ENCODE data around the gene ZNF587. TPM values are rescaled to one million over a fixed set of nuclear protein-coding genes. Genes with fewer than 3 reads are reported as not detected.

The ZNF587 gene
- total and polyA plus RNA-seq, 2 of the 13 experiments (the other 11 are each of a cell fraction or from before 2014, with no cell fraction given) = 8.7 to 17.5 TPM

GRCh38 chr19:57887195-57887941 is 37.7 kb downstream of the ZNF587 start:
- FAIRE-seq = no peak
- no TSS peak for BruUV-seq (replicated peaks)
- POLR2A ChIA-PET = no interaction called here
- 76% methylated on average over 6 of the region's 6 CpGs for WGBS (ENCODE audit: low lambda C conversion rate)
- Histone ChIP-seq H3K79me2 (ENCODE audit: insufficient read depth, low read length) (no peaks in the 10 kb centered on the region), H3K9me3 (ENCODE audit: low read length) (no peaks in the 10 kb centered on the region), H3K9ac (ENCODE audit: insufficient read depth, low read depth, low read length) (no peak overlapping the region), H3K4me2 (ENCODE audit: low read depth, low read length) (no peak overlapping the region), H3K4me1 (ENCODE audit: insufficient read depth, low read length) (no peaks in the 10 kb centered on the region), H3K4me3 (replicated peaks in 1 of 3; ENCODE audit: insufficient read depth in 1 of 3, low read depth in 2 of 3, low read length in 3 of 3) (no peak overlapping the region), H4K20me1 (ENCODE audit: insufficient read depth, low read length) (no peaks in the 10 kb centered on the region), H3K27me3 (ENCODE audit: control insufficient read depth in 1 of 2, insufficient read depth in 2 of 2, low read length in 2 of 2) (no peaks in the 10 kb centered on the region), H3K36me3 (replicated peaks in 1 of 2; ENCODE audit: control insufficient read depth in 1 of 2, insufficient read depth in 2 of 2, low read length in 2 of 2) (no peaks in the 10 kb centered on the region), H2AFZ (ENCODE audit: low read length) (no peak overlapping the region), H3K27ac (ENCODE audit: extremely low read length, insufficient read depth, low read length) (no peak overlapping the region)
- in situ Hi-C loops (cut with HindIII; ENCODE audit: extremely low pct_ligation_motif_present, low pct_unique_long_range_greater_than_20kb) = no loop called here
- CTCF ChIA-PET (ENCODE audit: low intra/inter-chr PET ratio, low total read pairs) = no interaction called here
- TF ChIP-seq SMARCC2 (IDR thresholded peaks at IDR 0.05) (no peak), DPF2 (CRISPR knock-in tag; IDR thresholded peaks at IDR 0.05; ENCODE audit: borderline replicate concordance, low read depth) (no peak), MAFG (CRISPR knock-in tag; IDR thresholded peaks at IDR 0.05) (no peak), KAT2B (IDR thresholded peaks at IDR 0.05; ENCODE audit: borderline replicate concordance, low read depth, low read length) (no peak), ZBTB25 (CRISPR knock-in tag; IDR thresholded peaks at IDR 0.05) (no peak), ZNF235 (CRISPR knock-in tag; IDR thresholded peaks at IDR 0.05; ENCODE audit: borderline replicate concordance) (no peak), GABPB1 (CRISPR knock-in tag; IDR thresholded peaks at IDR 0.05) (no peak), NCOA2 (CRISPR knock-in tag; IDR thresholded peaks at IDR 0.05) (no peak), FOSL2 (CRISPR knock-in tag; IDR thresholded peaks at IDR 0.05) (no peak), ZNF691 (CRISPR knock-in tag; IDR thresholded peaks at IDR 0.05; ENCODE audit: borderline replicate concordance, low read depth) (no peak), AFF4 (CRISPR knock-in tag; IDR thresholded peaks at IDR 0.05) (no peak), ZNF282 (IDR thresholded peaks at IDR 0.05; ENCODE audit: partially characterized antibody) (no peak), SP2 (CRISPR knock-in tag; IDR thresholded peaks at IDR 0.05) (no peak), GTF3A (CRISPR knock-in tag; conservative IDR thresholded peaks at IDR 0.05) (no peak), KDM6A (CRISPR knock-in tag; IDR thresholded peaks at IDR 0.05; ENCODE audit: low read depth) (no peak)
- TF ChIP-seq, protein P1, sequence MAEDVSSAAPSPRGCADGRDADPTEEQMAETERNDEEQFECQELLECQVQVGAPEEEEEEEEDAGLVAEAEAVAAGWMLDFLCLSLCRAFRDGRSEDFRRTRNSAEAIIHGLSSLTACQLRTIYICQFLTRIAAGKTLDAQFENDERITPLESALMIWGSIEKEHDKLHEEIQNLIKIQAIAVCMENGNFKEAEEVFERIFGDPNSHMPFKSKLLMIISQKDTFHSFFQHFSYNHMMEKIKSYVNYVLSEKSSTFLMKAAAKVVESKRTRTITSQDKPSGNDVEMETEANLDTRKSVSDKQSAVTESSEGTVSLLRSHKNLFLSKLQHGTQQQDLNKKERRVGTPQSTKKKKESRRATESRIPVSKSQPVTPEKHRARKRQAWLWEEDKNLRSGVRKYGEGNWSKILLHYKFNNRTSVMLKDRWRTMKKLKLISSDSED (CRISPR knock-in tag; IDR thresholded peaks at IDR 0.05) = no peak
- no peak for ATAC-seq
- intact Hi-C loops (cut with micrococcal nuclease; ENCODE audit: unreplicated experiment) = no loop called here
- DNase-seq (ENCODE audit: low spot score) = no peak
